Measurements from ENCODE around the gene VAV2. TPM values are rescaled to one million over a fixed set of nuclear protein-coding genes. Genes with fewer than 3 reads are reported as not detected.

The VAV2 gene
- total and polyA plus RNA-seq, 2 of the 4 experiments (the other 2 are of a cell fraction) = 10.8 to 13.4 TPM

DNA sequence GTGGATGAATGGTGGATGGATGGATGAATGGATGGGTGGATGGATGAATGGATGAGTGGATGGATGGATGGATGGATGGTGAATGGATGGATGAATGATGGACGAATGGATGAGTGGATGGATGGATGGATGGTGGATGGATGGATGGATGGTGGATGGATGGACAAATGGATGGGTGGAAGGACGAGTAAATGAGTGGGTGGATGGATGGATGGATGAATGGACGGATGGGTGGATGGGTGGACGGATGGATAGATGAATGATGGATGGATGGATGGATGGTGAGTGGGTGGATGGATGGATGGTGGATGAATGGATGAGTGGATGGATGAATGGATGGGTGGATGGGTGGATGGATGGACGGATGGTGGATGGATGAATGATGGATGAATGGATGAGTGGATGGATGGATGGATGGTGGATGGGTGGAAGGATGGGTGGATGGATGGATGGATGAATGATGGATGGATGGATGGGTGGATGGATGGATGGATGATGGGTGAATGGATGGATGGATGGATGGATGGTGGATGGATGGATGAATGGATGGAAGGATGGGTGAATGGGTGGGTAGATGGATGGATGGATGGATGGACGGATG, 58.6 kb downstream of the VAV2 start:
- peaks cover 8% of the 10 kb centered on the region for H3K36me3 ChIP-seq (ENCODE audit: control insufficient read depth, insufficient read depth, low read length)
- no peak for DNase-seq
- in situ Hi-C loops (cut with MboI; ENCODE audit: low sequenced_read_pairs) = no loop called here

More for the DNA sequence above, 58.6 kb downstream of the VAV2 start:
- Histone ChIP-seq H3K56ac (ENCODE audit: extremely low read depth, insufficient read depth, low read length) (no peak overlapping the region), H3K4me3 (ENCODE audit: insufficient read depth, low read depth, low read length) (no peak overlapping the region), H4K20me1 (ENCODE audit: insufficient read depth, low read length) (peaks cover 60% of the 10 kb centered on the region), H3K23ac (ENCODE audit: low read depth, low read length) (no peak overlapping the region), H3K9me1 (ENCODE audit: insufficient read depth, low read length) (peaks cover 18% of the 10 kb centered on the region), H2AFZ (replicated peaks; ENCODE audit: low read length, poor library complexity) (no peak overlapping the region), H2AK9ac (replicated peaks; ENCODE audit: low read depth, low read length, poor library complexity) (no peak overlapping the region), H4K8ac (ENCODE audit: low read depth in 2 of 2, low read length in 2 of 2) (no peak overlapping the region), H2AK5ac (ENCODE audit: low read depth, low read length) (no peak overlapping the region), H3K27ac (ENCODE audit: insufficient read depth, low read length) (no peak overlapping the region), H3K9me3 (ENCODE audit: control insufficient read depth, insufficient read depth, low read length) (no peaks in the 10 kb centered on the region), H3K27me3 (ENCODE audit: control insufficient read depth, insufficient read depth, low read length) (no peaks in the 10 kb centered on the region), H4K91ac (ENCODE audit: insufficient read depth, low read depth, low read length) (no peak overlapping the region), H2BK15ac (ENCODE audit: low read depth, low read length) (no peak overlapping the region), H3K18ac (ENCODE audit: low read depth, low read length) (no peak overlapping the region), H2BK5ac (ENCODE audit: low read depth, low read length, poor library complexity, severe bottlenecking) (no peak overlapping the region), H2BK120ac (ENCODE audit: low read depth, low read length) (no peak overlapping the region), H3K4me1 (ENCODE audit: control insufficient read depth, insufficient read depth, low read length) (peaks cover 17% of the 10 kb centered on the region), H4K5ac (ENCODE audit: low read depth, low read length) (no peak overlapping the region), H3K4ac (ENCODE audit: low read depth, low read length) (no peak overlapping the region), H3K9ac (ENCODE audit: low read depth, low read length) (no peak overlapping the region), H3K79me1 (ENCODE audit: low read depth in 1 of 2, low read length in 2 of 2) (peaks cover 35 to 80% of the 10 kb centered on the region in 2 experiments), H3K14ac (replicated peaks; ENCODE audit: low read depth, low read length) (no peak overlapping the region), H3K4me2 (ENCODE audit: low read depth, low read length) (no peak overlapping the region), H2BK20ac (ENCODE audit: low read depth, low read length) (no peak overlapping the region)
- dilution Hi-C loops (cut with HindIII; ENCODE audit: low sequenced_read_pairs, unreplicated experiment) (no loop called here), intact Hi-C loops (cut with micrococcal nuclease) (no loop called here)
- no TSS peak for BruUV-seq (replicated peaks)
- ChIA-PET CTCF (no interaction called here), POLR2A (ENCODE audit: unreplicated experiment) (no interaction called here)
- 78 to 100% methylated on average over 1 to 6 of the region's 6 CpGs for WGBS, 2 experiments (ENCODE audit: extremely low coverage in 2 of 2, insufficient read length in 1 of 2)
- no peak for ATAC-seq (ENCODE audit: low read depth)
- no peak for TF ChIP-seq RCOR1 (IDR thresholded peaks at IDR 0.05; ENCODE audit: insufficient replicate concordance, low read length)
